ENCODE results near the gene AKR7A2. TPM values are rescaled to one million over a fixed set of nuclear protein-coding genes. Genes with fewer than 3 reads are reported as not detected.
"Not testable (repeated sequence)": the region's sequence is repeated elsewhere in the genome, so short reads cannot be mapped to it uniquely, and the experiment has no call there.

The AKR7A2 gene
- total RNA-seq, 1 donor from 2014 or later: 33.5 TPM

- DNase-seq (ENCODE audit: low spot score); intact Hi-C loops (cut with DNase I): not testable (repeated sequence)
These were observed 38.0 kb downstream of the AKR7A2 start for GRCh38 chr1:19273844-19274531.

- intact Hi-C loops (cut with DNase I): no loop called here
These were observed 38.7 kb downstream of the AKR7A2 start for GRCh38 chr1:19273106-19273843.

DNA sequence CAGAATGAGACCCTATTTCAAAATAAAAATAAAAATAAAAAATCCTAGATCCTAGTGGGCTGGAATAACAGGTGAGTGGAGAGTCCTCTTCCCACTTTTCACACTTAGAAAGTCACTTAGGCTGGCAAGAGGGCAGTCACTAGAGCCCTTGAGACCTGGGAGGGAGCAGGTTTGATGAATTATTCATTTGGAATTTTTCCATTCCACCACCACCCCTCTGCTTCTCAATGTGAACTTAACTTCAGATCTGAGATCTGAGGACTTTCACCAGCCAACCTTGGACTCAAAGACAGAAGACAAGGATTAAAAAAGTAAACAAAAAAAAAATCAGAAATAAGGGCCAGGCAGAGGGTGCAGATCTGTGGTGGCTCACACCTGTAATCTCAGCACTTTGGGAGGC lies 39.9 kb downstream of the AKR7A2 start:
- intact Hi-C loops (cut with DNase I): no loop called here
- DNase-seq (ENCODE audit: low spot score): peak; percentile 17

More at GRCh38 chr1:19273106-19273843, 38.7 kb downstream of the AKR7A2 start:
- DNase-seq (ENCODE audit: low spot score): peak; percentile 29

DNA sequence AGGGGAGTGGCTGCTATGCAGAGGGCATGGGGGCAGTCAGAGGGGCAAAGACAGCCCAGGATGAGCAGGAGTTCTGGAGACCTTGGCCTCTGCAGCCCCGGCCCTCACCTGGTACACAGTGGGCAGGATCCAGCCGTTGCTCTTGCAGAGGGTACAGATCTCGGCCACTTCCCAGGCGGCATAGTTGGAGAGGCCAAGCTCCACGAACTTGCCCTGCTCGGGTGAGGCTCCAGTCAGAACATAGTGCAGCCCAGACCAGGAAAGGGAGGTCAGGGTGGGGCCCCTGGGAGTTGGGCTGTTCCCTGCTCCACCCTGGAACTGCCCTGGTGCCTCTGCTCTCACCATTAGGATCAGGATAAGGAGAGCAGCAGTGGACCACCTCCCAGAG lies 41.6 kb downstream of the AKR7A2 start:
- peak; percentile 55 for DNase-seq (ENCODE audit: low spot score)
- intact Hi-C loops (cut with DNase I): not testable (repeated sequence)

DNA sequence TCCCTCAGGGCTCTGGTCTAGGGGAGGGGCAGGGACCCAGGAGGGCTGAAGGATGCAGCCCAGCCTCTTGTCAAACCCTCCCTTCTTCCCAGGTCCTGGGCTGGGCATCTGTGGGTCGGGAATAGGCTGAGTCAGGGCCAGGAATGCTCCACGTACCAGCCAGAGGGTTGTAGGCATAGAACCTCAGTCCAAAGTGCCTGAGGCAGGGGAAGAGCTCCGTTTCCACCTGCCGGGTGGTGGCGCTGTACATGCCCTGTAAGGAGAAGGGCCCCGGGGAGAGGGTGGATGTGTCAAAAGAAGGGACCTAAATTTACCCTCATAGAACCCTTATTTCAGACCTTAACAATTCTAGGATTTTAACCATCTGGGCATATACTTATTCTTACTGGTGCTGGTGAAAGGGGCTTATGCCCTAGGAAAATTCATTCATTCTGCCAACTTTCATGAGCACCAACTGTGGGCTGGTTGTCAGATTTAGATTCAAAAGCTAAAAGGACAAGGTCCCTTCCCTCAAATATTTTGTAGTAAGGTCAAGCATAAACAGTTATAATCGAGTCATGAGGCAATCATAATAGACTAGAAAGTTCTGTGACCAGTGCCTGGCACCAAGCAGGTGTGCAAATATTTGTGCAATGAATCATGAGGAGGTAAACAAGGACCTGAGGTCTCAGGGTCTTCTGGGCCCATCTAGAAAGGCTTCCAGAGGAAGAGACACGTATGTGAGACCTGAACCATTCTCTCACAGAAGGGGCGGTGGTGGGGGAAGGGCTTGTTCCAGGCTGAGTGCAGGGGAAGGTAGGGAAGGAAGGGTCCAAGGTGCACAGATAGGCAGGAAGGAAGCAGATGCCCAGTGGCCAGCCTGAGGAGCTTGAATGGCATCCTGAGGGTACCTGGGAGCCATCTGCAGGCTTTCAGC lies 42.3 kb downstream of the AKR7A2 start:
- intact Hi-C loops (cut with DNase I): not testable (repeated sequence)

DNA sequence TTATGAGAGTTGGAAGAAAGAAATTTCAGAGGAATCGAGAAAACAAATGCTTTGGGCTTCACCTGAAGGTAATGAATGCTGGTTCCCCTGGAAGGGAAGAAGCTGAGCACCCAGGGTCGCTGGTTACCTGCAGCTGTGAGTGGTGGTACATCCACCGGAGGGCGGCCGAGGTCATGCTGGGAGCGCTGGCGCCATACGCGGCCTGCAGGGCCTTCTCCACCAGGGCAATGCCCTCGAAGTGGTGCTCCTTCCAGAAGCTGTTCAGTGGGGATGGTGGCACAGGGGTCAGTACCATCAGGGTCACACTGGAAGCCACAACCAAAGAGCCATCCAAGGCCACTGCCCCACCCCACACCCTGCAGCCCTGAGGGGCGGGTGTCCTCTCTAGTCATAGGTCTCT lies 43.5 kb downstream of the AKR7A2 start:
- DNase-seq (ENCODE audit: low spot score): peak; percentile 73
- intact Hi-C loops (cut with DNase I): no loop called here

More for the DNA sequence above, 42.3 kb downstream of the AKR7A2 start:
- peak; percentile 35 for DNase-seq (ENCODE audit: low spot score)

DNA sequence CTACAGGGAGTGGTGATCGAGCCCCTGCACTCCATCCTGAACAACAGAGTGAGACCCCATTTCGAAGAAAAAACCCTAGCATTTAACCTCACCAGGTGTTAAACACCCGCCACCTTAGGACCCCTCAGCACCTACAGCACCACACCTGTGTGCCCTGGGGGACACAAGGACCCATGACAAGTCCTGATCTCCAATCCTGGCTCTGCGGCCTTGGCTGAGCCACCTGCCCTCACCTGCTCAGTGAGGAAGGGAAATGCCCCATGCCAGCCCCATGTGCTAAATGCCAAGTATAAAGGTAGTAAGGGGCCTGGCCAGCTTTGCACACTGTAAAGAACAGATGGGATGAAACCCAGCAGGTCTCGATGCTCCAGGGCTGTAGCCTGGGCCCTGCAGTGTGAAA lies 49.2 kb downstream of the AKR7A2 start:
- intact Hi-C loops (cut with DNase I): no loop called here
- DNase-seq (ENCODE audit: low spot score): no peak

DNA sequence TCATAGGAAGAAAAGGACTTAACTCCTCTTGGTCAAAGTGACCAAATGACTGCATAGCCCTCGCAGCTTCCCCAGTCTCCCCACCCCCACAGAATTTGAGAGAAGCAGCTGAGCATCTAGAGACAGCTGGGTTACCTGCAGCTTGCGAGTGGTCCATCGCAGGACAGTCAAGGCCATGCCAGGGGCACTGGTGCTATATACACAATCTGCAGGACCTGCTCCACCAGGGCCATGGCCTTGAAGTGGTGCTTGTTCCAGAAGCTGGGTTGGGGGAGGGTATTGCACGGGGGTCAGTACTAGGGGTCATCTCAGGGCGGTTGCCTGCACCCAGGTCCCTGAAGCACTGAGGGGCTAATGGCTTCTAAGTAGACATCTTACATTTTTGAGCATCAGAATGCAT lies 49.9 kb downstream of the AKR7A2 start:
- intact Hi-C loops (cut with DNase I): no loop called here
- no peak for DNase-seq (ENCODE audit: low spot score)

- intact Hi-C loops (cut with DNase I): no loop called here
- no peak for DNase-seq (ENCODE audit: low spot score)
These were observed 51.5 kb downstream of the AKR7A2 start for GRCh38 chr1:19260211-19261138.

GRCh38 chr1:19258353-19258752 lies 53.6 kb downstream of the AKR7A2 start:
- intact Hi-C loops (cut with DNase I): loop anchor here (5.0 kb wide), 1 partner anchor 394 kb away; no protein-coding TSS in a partner anchor
- DNase-seq (ENCODE audit: low spot score): no peak

GRCh38 chr1:19257178-19257914 lies 54.6 kb downstream of the AKR7A2 start:
- DNase-seq (ENCODE audit: low spot score): no peak
- intact Hi-C loops (cut with DNase I): loop anchor here (5.0 kb wide), 1 partner anchor 395 kb away; no protein-coding TSS in a partner anchor

DNA sequence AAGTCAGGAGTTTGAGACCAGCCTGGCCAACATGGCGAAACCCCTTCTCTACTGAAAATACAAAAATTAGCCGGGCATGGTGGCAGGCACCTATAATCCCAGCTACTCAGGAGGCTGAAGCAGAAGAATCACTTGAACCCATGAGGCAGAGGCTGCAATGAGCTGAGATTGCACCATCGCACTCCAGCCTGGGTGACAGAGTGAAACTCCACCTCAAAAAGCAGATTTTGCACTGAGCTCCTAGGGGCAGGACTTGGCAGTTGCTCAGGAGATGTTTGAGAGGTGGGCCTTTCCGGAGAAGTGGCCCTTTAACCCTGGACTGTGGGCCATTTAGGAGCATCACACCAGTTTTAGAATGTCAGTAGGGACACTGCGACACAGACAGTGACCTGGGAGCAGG lies 55.6 kb downstream of the AKR7A2 start:
- not testable (repeated sequence) for DNase-seq (ENCODE audit: low spot score)
- intact Hi-C loops (cut with DNase I): loop anchor here (5.0 kb wide), 1 partner anchor 396 kb away; no protein-coding TSS in a partner anchor

GRCh38 chr1:19255288-19255687 lies 56.7 kb downstream of the AKR7A2 start:
- DNase-seq (ENCODE audit: low spot score): no peak
- intact Hi-C loops (cut with DNase I): loop anchor here (5.0 kb wide), 1 partner anchor 397 kb away; no protein-coding TSS in a partner anchor

GRCh38 chr1:19254416-19254815 lies 57.5 kb downstream of the AKR7A2 start:
- intact Hi-C loops (cut with DNase I): loop anchor here (5.0 kb wide), 2 partner anchors 42 to 58 kb away; partner anchors contain the start of genes AKR7A2, SLC66A1 and UBR4

More at GRCh38 chr1:19254416-19254815, 57.5 kb downstream of the AKR7A2 start:
- DNase-seq (ENCODE audit: low spot score): no peak
